CD4-positive, alpha-beta memory T cell (primary cell): Measurements from ENCODE around the gene ARF3. TPM values are rescaled to one million over a fixed set of nuclear protein-coding genes. Genes with fewer than 3 reads are reported as not detected.

ENCODE experiments used
- CTCF ChIA-PET: fragments of 350-600 bp; sonication (Branson Sonifier 250); formaldehyde crosslinking; loops from one replicate; lab custom pipeline; 2021; ENCODE audit warnings: inconsistent platforms; ENCODE audit not compliant: partially characterized antibody; lab: Charles Lee
- POLR2A ChIA-PET: fragments of 350-600 bp; sonication (Branson Sonifier 250); formaldehyde crosslinking; loops from one replicate; lab custom pipeline; 2021; ENCODE audit not compliant: partially characterized antibody; lab: Charles Lee
- DNase-seq, 5 donors: peaks; one replicate each; pipeline versions ENCODE4 v3.0.0 to v3.0.0-alpha.2; 2020 to 2022; ENCODE audit warnings: mixed read lengths in 1 of 5
- H3K27ac ChIP-seq: one replicate; pipeline ENCODE4 v1.7.0; 2013; ENCODE audit warnings: low read depth, low read length
- H3K27me3 ChIP-seq: 2 replicates; pipeline ENCODE4 v1.7.0; 2013; ENCODE audit warnings: mild to moderate bottlenecking, low read length, moderate library complexity; ENCODE audit not compliant: insufficient read depth
- H3K36me3 ChIP-seq: 2 replicates; pipeline ENCODE4 v1.7.0; 2013; ENCODE audit warnings: mild to moderate bottlenecking, low read length, moderate library complexity; ENCODE audit not compliant: insufficient read depth
- H3K4me1 ChIP-seq: 2 replicates; pipeline ENCODE4 v1.7.0; 2013; ENCODE audit warnings: mild to moderate bottlenecking, low read length, moderate library complexity; ENCODE audit not compliant: insufficient read depth
- H3K4me3 ChIP-seq, 2 donors: one replicate each; pipeline ENCODE4 v1.7.0; 2013; ENCODE audit warnings: low read length in 2 of 2, mild to moderate bottlenecking in 1 of 2
- H3K9me3 ChIP-seq, 2 donors: one replicate each; pipeline ENCODE4 v1.7.0; 2013; ENCODE audit warnings: low read length in 2 of 2, control low read depth in 1 of 2; ENCODE audit not compliant: control insufficient read depth in 1 of 2
- H3K27ac Mint-ChIP-seq, 7 donors: one replicate each; pipeline ENCODE4 v1.8.0; 2020 to 2021; ENCODE audit warnings: mixed read lengths in 7 of 7, mild to moderate bottlenecking in 6 of 7, inconsistent platforms in 3 of 7, moderate library complexity in 3 of 7
- H3K27me3 Mint-ChIP-seq, 2 donors: one replicate each; pipeline ENCODE4 v1.8.0; 2020 to 2021; ENCODE audit warnings: mixed read lengths in 2 of 2
- H3K36me3 Mint-ChIP-seq, 2 donors: one replicate each; pipeline ENCODE4 v1.8.0; 2020 to 2021; ENCODE audit warnings: mixed read lengths in 2 of 2, inconsistent platforms in 1 of 2, mild to moderate bottlenecking in 1 of 2
- H3K4me1 Mint-ChIP-seq, 4 donors: one replicate each; pipeline ENCODE4 v1.8.0; 2020 to 2021; ENCODE audit warnings: mixed read lengths in 4 of 4, mild to moderate bottlenecking in 1 of 4
- H3K4me3 Mint-ChIP-seq, 8 donors: one replicate each; pipeline ENCODE4 v1.8.0; 2020 to 2021; ENCODE audit warnings: mixed read lengths in 8 of 8, mild to moderate bottlenecking in 7 of 8, moderate library complexity in 6 of 8, inconsistent platforms in 3 of 8
- H3K9me3 Mint-ChIP-seq, 8 donors: one replicate each; pipeline ENCODE4 v1.8.0; 2020 to 2021; ENCODE audit warnings: mixed read lengths in 8 of 8, mild to moderate bottlenecking in 5 of 8, inconsistent platforms in 3 of 8, moderate library complexity in 1 of 8
- intact Hi-C: fragments of 100-400 bp; cut with micrococcal nuclease; formaldehyde crosslinking; loops from one replicate; pipeline ENCODE4 v1.15.1; 2023
- polyA plus RNA-seq, 2 donors: library from polyadenylated mRNA; unstranded; fragments of 300-500 nt; fragmentation: Illumina TruSeq; gene quantifications; one replicate each; pipeline ENCODE4 v1.2.3, GENCODE V29; 2021
- total RNA-seq, 2 experiments: library from RNA; stranded (reverse); gene quantifications; one replicate each; pipeline ENCODE4 v1.2.3, GENCODE V29; 2021

ARF3 gene
- total RNA-seq (10 to 100 TPM; 69.8 to 77.5 TPM), polyA plus RNA-seq (10 to 100 TPM; 22.6 to 31.2 TPM)

GRCh38 chr12:48957141-48958048 lies at the start of gene ARF3:
TSS of gene ARF3 (minus strand) at chr12:48957487. CDS start at chr12:48941095, 16,392 bp downstream.
- Histone ChIP-seq H3K27me3 (no peaks in the 10 kb centered on the region), H3K36me3 (no peaks in the 10 kb centered on the region), H3K4me3 (peak within 1 kb of the TSS; percentile 45 to 71), H3K9me3 (no peaks in the 10 kb centered on the region), H3K4me1 (peaks cover 34% of the 10 kb centered on the region), H3K27ac (peak within 1 kb of the TSS; percentile 73)
- DNase-seq = peak; percentile 91 to 93 (median 93)
- ChIA-PET POLR2A (interaction anchor here (0.6 to 3.3 kb wide), 29 partner anchors 11 to 784 kb away, joined by 3 to 55 read pairs (median 5); partner anchors contain the start of genes DDX23, FKBP11, KMT2D and RND1), CTCF (interaction anchor here (0.7 to 6.6 kb wide), 22 partner anchors 9 to 988 kb away, joined by 3 to 72 read pairs (median 4); partner anchors contain the start of genes DDX23, TUBA1B and WNT1)
- H3K4me1 Mint-ChIP-seq = peaks cover 27 to 54% (median 38%) of the 10 kb centered on the region in 4 donors
- peaks cover 1 to 2% of the 10 kb centered on the region in 2 donors for H3K27me3 Mint-ChIP-seq
- peaks cover 6 to 26% of the 10 kb centered on the region in 2 donors for H3K36me3 Mint-ChIP-seq
- H3K9me3 Mint-ChIP-seq = peaks cover 0 to 3% (median 0%) of the 10 kb centered on the region in 8 donors
- H3K27ac Mint-ChIP-seq = peak within 1 kb of the TSS; percentile 91 to 97 (median 95)
- intact Hi-C loops = loop anchor here (1.0 to 2.0 kb wide), 3 partner anchors 21 to 33 kb away; partner anchors contain the start of genes FKBP11 and WNT1
- peak within 1 kb of the TSS; percentile 92 to 98 (median 96) for H3K4me3 Mint-ChIP-seq

GRCh38 chr12:49000346-49000745 lies 43.1 kb upstream of the ARF3 start:
- peaks cover 10% of the 10 kb centered on the region for H3K27me3 ChIP-seq
- peaks cover 37% of the 10 kb centered on the region for H3K4me1 ChIP-seq
- intact Hi-C loops = no loop called here
- peaks cover 26% of the 10 kb centered on the region for H3K36me3 ChIP-seq
- H3K27ac ChIP-seq = no peak overlapping the region
- POLR2A ChIA-PET = interaction anchor here (1.1 to 7.3 kb wide), 2 partner anchors 19 to 89 kb away, joined by 3 to 46 read pairs; no protein-coding TSS in a partner anchor
- Mint-ChIP-seq H3K9me3 (no peaks in the 10 kb centered on the region), H3K27me3 (peaks cover 18 to 40% of the 10 kb centered on the region in 2 donors), H3K4me1 (peaks cover 17 to 43% (median 24%) of the 10 kb centered on the region in 4 donors), H3K4me3 (peak overlapping the region in 4 of 8 donors; percentile 52 to 83 (median 62)), H3K27ac (peak overlapping the region in 1 of 7 donors; percentile 14), H3K36me3 (peaks cover 43 to 48% of the 10 kb centered on the region in 2 donors)
- CTCF ChIA-PET = interaction anchor here (1.1 to 14.1 kb wide), 7 partner anchors 12 to 76 kb away, joined by 3 to 244 read pairs (median 7); partner anchors contain the start of genes PRKAG1 and WNT1
- H3K9me3 ChIP-seq = no peaks in the 10 kb centered on the region
- DNase-seq = no peak
- no peak overlapping the region for H3K4me3 ChIP-seq

GRCh38 chr12:48999371-49000131 lies 42.3 kb upstream of the ARF3 start, which contains the start of gene DDN:
TSS of gene DDN (minus strand) at chr12:48999375. CDS start at chr12:48999287, 88 bp downstream.
- CTCF ChIA-PET = interaction anchor here (1.1 to 14.1 kb wide), 6 partner anchors 11 to 76 kb away, joined by 3 to 244 read pairs (median 30); partner anchors contain the start of genes PRKAG1 and WNT1
- POLR2A ChIA-PET = interaction anchor here (0.8 to 7.3 kb wide), 4 partner anchors 15 to 90 kb away, joined by 3 to 46 read pairs (median 6); partner anchors contain the start of gene PRKAG1
- DNase-seq = peak in 4 of 5 donors; percentile 34 to 64 (median 47)
- Histone ChIP-seq H3K4me3 (peak within 1 kb of the TSS in 1 of 2 donors; percentile 60), H3K9me3 (no peaks in the 10 kb centered on the region), H3K27ac (no peak within 1 kb of the TSS), H3K27me3 (peaks cover 10% of the 10 kb centered on the region), H3K36me3 (peaks cover 18% of the 10 kb centered on the region), H3K4me1 (peaks cover 42% of the 10 kb centered on the region)
- peaks cover 20 to 44% of the 10 kb centered on the region in 2 donors for H3K27me3 Mint-ChIP-seq
- H3K27ac Mint-ChIP-seq = peak within 1 kb of the TSS in 5 of 7 donors; percentile 27 to 83 (median 42)
- intact Hi-C loops = loop anchor here (5.0 kb wide), 1 partner anchor 63 kb away; the partner anchor contains the start of gene KMT2D
- peaks cover 35 to 40% of the 10 kb centered on the region in 2 donors for H3K36me3 Mint-ChIP-seq
- H3K4me3 Mint-ChIP-seq = peak within 1 kb of the TSS; percentile 60 to 83 (median 78)
- H3K9me3 Mint-ChIP-seq = no peaks in the 10 kb centered on the region
- peaks cover 17 to 47% (median 25%) of the 10 kb centered on the region in 4 donors for H3K4me1 Mint-ChIP-seq

GRCh38 chr12:48998497-48999353 lies 41.4 kb upstream of the ARF3 start:
- peaks cover 15% of the 10 kb centered on the region for H3K36me3 ChIP-seq
- peaks cover 28 to 31% of the 10 kb centered on the region in 2 donors for H3K36me3 Mint-ChIP-seq
- H3K4me3 ChIP-seq = peak overlapping the region in 1 of 2 donors; percentile 60
- ChIA-PET CTCF (interaction anchor here (2.0 to 14.1 kb wide), 5 partner anchors 10 to 45 kb away, joined by 7 to 244 read pairs (median 52); partner anchors contain the start of genes PRKAG1 and WNT1), POLR2A (interaction anchor here (1.0 to 7.3 kb wide), 8 partner anchors 10 to 132 kb away, joined by 3 to 46 read pairs (median 8); partner anchors contain the start of genes PRKAG1 and TUBA1B)
- intact Hi-C loops = loop anchor here (5.0 kb wide), 1 partner anchor 64 kb away; the partner anchor contains the start of gene KMT2D
- H3K4me1 ChIP-seq = peaks cover 42% of the 10 kb centered on the region
- H3K9me3 Mint-ChIP-seq = no peaks in the 10 kb centered on the region
- no peaks in the 10 kb centered on the region for H3K9me3 ChIP-seq
- peaks cover 18% of the 10 kb centered on the region for H3K27me3 ChIP-seq
- peak in 1 of 5 donors; percentile 31 for DNase-seq
- peak overlapping the region in 4 of 7 donors; percentile 27 to 77 (median 54) for H3K27ac Mint-ChIP-seq
- no peak overlapping the region for H3K27ac ChIP-seq
- H3K4me1 Mint-ChIP-seq = peaks cover 17 to 47% (median 26%) of the 10 kb centered on the region in 4 donors
- H3K4me3 Mint-ChIP-seq = peak overlapping the region; percentile 60 to 81 (median 76)
- H3K27me3 Mint-ChIP-seq = peaks cover 27 to 48% of the 10 kb centered on the region in 2 donors

- peaks cover 20 to 23% of the 10 kb centered on the region in 2 donors for H3K36me3 Mint-ChIP-seq
- H3K27me3 ChIP-seq = peaks cover 18% of the 10 kb centered on the region
- no peaks in the 10 kb centered on the region for H3K9me3 ChIP-seq
- no peak overlapping the region for H3K27ac ChIP-seq
- H3K9me3 Mint-ChIP-seq = no peaks in the 10 kb centered on the region
- peak overlapping the region in 4 of 7 donors; percentile 8 to 77 (median 64) for H3K27ac Mint-ChIP-seq
- intact Hi-C loops = loop anchor here (1.0 to 5.0 kb wide), 3 partner anchors 20 to 95 kb away; partner anchors contain the start of genes KMT2D and PRKAG1
- H3K36me3 ChIP-seq = peaks cover 10% of the 10 kb centered on the region
- peaks cover 42% of the 10 kb centered on the region for H3K4me1 ChIP-seq
- CTCF ChIA-PET = interaction anchor here (1.0 to 14.1 kb wide), 15 partner anchors 9 to 158 kb away, joined by 3 to 244 read pairs (median 4); partner anchors contain the start of genes PRKAG1, RHEBL1 and WNT1
- H3K4me1 Mint-ChIP-seq = peaks cover 17 to 47% (median 26%) of the 10 kb centered on the region in 4 donors
- DNase-seq = no peak
- peaks cover 31 to 53% of the 10 kb centered on the region in 2 donors for H3K27me3 Mint-ChIP-seq
- POLR2A ChIA-PET = interaction anchor here (0.6 to 7.3 kb wide), 15 partner anchors 10 to 369 kb away, joined by 3 to 46 read pairs (median 6); partner anchors contain the start of genes DDX23, FKBP11, PRKAG1 and TUBA1B
- peak overlapping the region; percentile 59 to 85 (median 76) for H3K4me3 Mint-ChIP-seq
- peak overlapping the region in 1 of 2 donors; percentile 60 for H3K4me3 ChIP-seq
Observed at GRCh38 chr12:48997719-48998496, 40.6 kb upstream of the ARF3 start.
